SK-N-SH (cell line): ENCODE data around the gene PAN3. TPM values are rescaled to one million over a fixed set of nuclear protein-coding genes. Genes with fewer than 3 reads are reported as not detected.

Source experiments
- CTCF ChIA-PET: fragments of 300-600, 350-600 bp; formaldehyde crosslinking; extraction: SDS; loops from one replicate; lab custom pipeline; 2021; lab: Yijun Ruan, JAX
- POLR2A ChIA-PET: fragments of 350-600 bp; sonication (Branson Sonifier 250); formaldehyde crosslinking; extraction: SDS; loops from one replicate; lab custom pipeline; 2020; ENCODE audit warnings: antibody characterized with exemption, inconsistent platforms; lab: Yijun Ruan, JAX
- DNase-seq: peaks from one replicate; pipeline ENCODE4 v3.0.0; 2012
- H2AFZ ChIP-seq: fragments of 200-600 bp; sonication (generic); 2 replicates; pipeline ENCODE4 v1.8.1; 2016; ENCODE audit warnings: antibody characterized with exemption, mild to moderate bottlenecking, low read depth
- H3F3A ChIP-seq: fragments of 200-600 bp; sonication (generic); replicated peaks from 2 replicates; pipeline ENCODE3; 2016; ENCODE audit warnings: antibody characterized with exemption, mild to moderate bottlenecking; ENCODE audit not compliant: insufficient read depth
- H3K27ac ChIP-seq, 2 experiments: fragments of 200-500 bp in 1 of 2; fragments of 200-600 bp in 1 of 2; sonication (Bioruptor generic) in 1 of 2; sonication (generic), shearing (Covaris generic) in 1 of 2; 2 replicates each; pipeline versions ENCODE4 v1.5.1 to v1.6.1; 2014 to 2016; ENCODE audit warnings: low read depth in 2 of 2, inconsistent platforms in 1 of 2, low read length in 1 of 2, mild to moderate bottlenecking in 1 of 2, mixed read lengths in 1 of 2
- H3K27me3 ChIP-seq: fragments of 200-600 bp; sonication (generic), shearing (Covaris generic); 2 replicates; pipeline ENCODE4 v1.6.1; 2016; ENCODE audit warnings: mixed run types; ENCODE audit not compliant: insufficient read depth
- H3K36me3 ChIP-seq, 2 experiments: fragments of 200-500 bp in 1 of 2; fragments of 200-600 bp in 1 of 2; sonication (Bioruptor generic) in 1 of 2; sonication (generic) in 1 of 2; replicated peaks in 1 of 2; 2 replicates each; pipeline versions ENCODE3 to v1.5.1; 2014 to 2016; ENCODE audit warnings: low read length in 1 of 2, mild to moderate bottlenecking in 1 of 2; ENCODE audit not compliant: insufficient read depth in 2 of 2, control insufficient read depth in 1 of 2
- H3K4me1 ChIP-seq, 2 experiments: fragments of 200-500 bp in 1 of 2; fragments of 200-600 bp in 1 of 2; sonication (Bioruptor generic) in 1 of 2; sonication (generic), shearing (Covaris generic) in 1 of 2; 2 replicates each; pipeline versions ENCODE4 v1.5.1 to v1.6.1; 2014 to 2016; ENCODE audit warnings: low read depth in 1 of 2, low read length in 1 of 2, mixed run types in 1 of 2; ENCODE audit not compliant: insufficient read depth in 2 of 2, control insufficient read depth in 1 of 2
- H3K4me2 ChIP-seq: fragments of 200-600 bp; sonication (generic), shearing (Covaris generic); 2 replicates; pipeline ENCODE4 v1.6.1; 2017; ENCODE audit warnings: mixed run types
- H3K4me3 ChIP-seq, 2 experiments: fragments of 200-500 bp in 1 of 2; fragments of 200-600 bp in 1 of 2; sonication (Bioruptor generic) in 1 of 2; sonication (generic), shearing (Covaris generic) in 1 of 2; 2 replicates each; pipeline versions ENCODE4 v1.5.1 to v1.8.1; 2014 to 2016; ENCODE audit warnings: low read depth in 2 of 2, inconsistent platforms in 1 of 2, low read length in 1 of 2, mild to moderate bottlenecking in 1 of 2, mixed read lengths in 1 of 2, moderate library complexity in 1 of 2
- H3K79me2 ChIP-seq: fragments of 200-600 bp; sonication (generic); 2 replicates; pipeline ENCODE4 v1.8.1; 2017; ENCODE audit warnings: mild to moderate bottlenecking; ENCODE audit not compliant: insufficient read depth
- H3K9ac ChIP-seq: fragments of 200-600 bp; sonication (generic); 2 replicates; pipeline ENCODE4 v1.6.1; 2017; ENCODE audit warnings: mixed run types
- H3K9me2 ChIP-seq: fragments of 200-600 bp; sonication (generic); 2 replicates; pipeline ENCODE4 v1.6.1; 2017; ENCODE audit warnings: mixed run types
- H3K9me3 ChIP-seq: fragments of 200-600 bp; sonication (generic); 2 replicates; pipeline ENCODE4 v1.6.1; 2017; ENCODE audit warnings: mixed run types, mild to moderate bottlenecking, moderate library complexity
- H4K20me1 ChIP-seq: fragments of 200-600 bp; sonication (generic); 2 replicates; pipeline ENCODE4 v1.6.1; 2017; ENCODE audit warnings: mild to moderate bottlenecking, mixed run types; ENCODE audit not compliant: insufficient read depth
- CHD2 ChIP-seq: fragments of 150-350 bp; IDR thresholded peaks from 2 replicates; pipeline ENCODE4 v1.6.1; 2018; ENCODE audit warnings: low read length; ENCODE audit not compliant: partially characterized antibody
- ELF1 ChIP-seq: IDR thresholded peaks from 2 replicates; pipeline ENCODE4 v1.4.0; 2012
- FOXJ3 ChIP-seq: sonication (generic); formaldehyde crosslinking; IDR thresholded peaks from 2 replicates; pipeline ENCODE4 v1.5.1; 2020; ENCODE audit warnings: mild to moderate bottlenecking, missing genetic modification reagents
- JUND ChIP-seq: IDR thresholded peaks from 2 replicates; pipeline ENCODE4 v1.4.0; 2012
- NFIC ChIP-seq: IDR thresholded peaks from 2 replicates; pipeline ENCODE4 v1.4.0; 2012; ENCODE audit warnings: borderline replicate concordance
- POLR2AphosphoS5 ChIP-seq: IDR thresholded peaks from 2 replicates; pipeline ENCODE4 v1.6.1; 2012; ENCODE audit warnings: low read depth, low read length
- RAD21 ChIP-seq: IDR thresholded peaks from 2 replicates; pipeline ENCODE4 v1.6.1; 2012; ENCODE audit warnings: mild to moderate bottlenecking, low read length
- RXRA ChIP-seq: IDR thresholded peaks from 2 replicates; pipeline ENCODE4 v1.4.0; 2012; ENCODE audit warnings: low read depth, mild to moderate bottlenecking, borderline replicate concordance
- WGBS: methylation state at CpG from one replicate; pipeline ENCODE4 v1.1.6; 2017; ENCODE audit warnings: low lambda C conversion rate; 5-methylcytosine and 5-hydroxymethylcytosine counted together
- polyA plus RNA-seq, 3 experiments: library from polyadenylated mRNA; depleted of rRNA; stranded (reverse); fragments of >200 nt; gene quantifications; 2 replicates each; pipeline ENCODE4 v1.2.3, GENCODE V29; 2012
- TF ChIP-seq, protein P1 (sequence below): IDR thresholded peaks from 2 replicates; pipeline ENCODE4 v1.4.0; 2012; ENCODE audit warnings: low read depth
- TF ChIP-seq, protein P2 (sequence below): IDR thresholded peaks from 2 replicates; pipeline ENCODE4 v1.4.0; 2012; ENCODE audit warnings: low read depth, borderline replicate concordance
- TF ChIP-seq, protein P3 (sequence below): fragments of 150-350 bp; IDR thresholded peaks from 2 replicates; pipeline ENCODE4 v1.6.1; 2016; ENCODE audit warnings: mild to moderate bottlenecking, low read depth, low read length

PAN3 gene
- polyA plus RNA-seq, 1 of the 3 experiments (the other 2 are of a cell fraction) = 6.4 TPM

DNA sequence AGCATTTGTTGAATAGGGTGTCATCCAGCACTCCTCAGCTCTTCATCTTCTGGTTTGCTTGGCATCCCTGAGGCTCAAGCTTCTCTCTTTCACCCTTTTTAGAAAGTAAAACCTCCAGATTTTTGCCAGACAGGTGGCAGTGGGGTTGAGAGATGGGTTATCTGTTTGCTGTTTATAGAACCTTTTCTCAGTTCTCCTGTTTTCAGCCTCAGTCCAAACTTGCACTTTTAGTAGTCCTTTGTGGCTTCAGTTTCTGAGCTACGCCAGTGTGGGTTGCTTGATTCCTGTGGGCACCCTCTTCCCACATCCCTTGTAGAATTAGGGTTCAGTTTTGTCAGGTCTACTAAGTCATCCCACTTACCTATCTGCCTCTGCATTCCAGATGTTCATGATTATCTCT lies 147.9 kb downstream of the PAN3 start:
- H3K36me3 ChIP-seq = peaks cover 46 to 47% of the 10 kb centered on the region in 2 experiments
- 100% methylated on average over 1 of the region's 1 CpG for WGBS
- CTCF ChIA-PET = no interaction called here
- no peak overlapping the region for H3K27ac ChIP-seq
- H2AFZ ChIP-seq = no peak overlapping the region
- H4K20me1 ChIP-seq = no peaks in the 10 kb centered on the region
- TF ChIP-seq RXRA (no peak), RAD21 (no peak), POLR2AphosphoS5 (no peak), FOXJ3 (CRISPR knock-in tag) (no peak), NFIC (no peak), CHD2 (no peak), ELF1 (no peak), JUND (no peak)
- TF ChIP-seq, protein P1, sequence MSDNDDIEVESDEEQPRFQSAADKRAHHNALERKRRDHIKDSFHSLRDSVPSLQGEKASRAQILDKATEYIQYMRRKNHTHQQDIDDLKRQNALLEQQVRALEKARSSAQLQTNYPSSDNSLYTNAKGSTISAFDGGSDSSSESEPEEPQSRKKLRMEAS = no peak
- TF ChIP-seq, protein P2, sequence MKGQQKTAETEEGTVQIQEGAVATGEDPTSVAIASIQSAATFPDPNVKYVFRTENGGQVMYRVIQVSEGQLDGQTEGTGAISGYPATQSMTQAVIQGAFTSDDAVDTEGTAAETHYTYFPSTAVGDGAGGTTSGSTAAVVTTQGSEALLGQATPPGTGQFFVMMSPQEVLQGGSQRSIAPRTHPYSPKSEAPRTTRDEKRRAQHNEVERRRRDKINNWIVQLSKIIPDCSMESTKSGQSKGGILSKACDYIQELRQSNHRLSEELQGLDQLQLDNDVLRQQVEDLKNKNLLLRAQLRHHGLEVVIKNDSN = no peak
- H3F3A ChIP-seq = peaks cover 3% of the 10 kb centered on the region
- H3K27me3 ChIP-seq = no peaks in the 10 kb centered on the region
- no peak for DNase-seq
- H3K9ac ChIP-seq = no peak overlapping the region
- POLR2A ChIA-PET = no interaction called here
- no peaks in the 10 kb centered on the region for H3K9me3 ChIP-seq
- H3K4me3 ChIP-seq = no peak overlapping the region
- no peaks in the 10 kb centered on the region for H3K4me1 ChIP-seq
- no peaks in the 10 kb centered on the region for H3K9me2 ChIP-seq
- no peak overlapping the region for H3K4me2 ChIP-seq
- H3K79me2 ChIP-seq = no peaks in the 10 kb centered on the region

DNA sequence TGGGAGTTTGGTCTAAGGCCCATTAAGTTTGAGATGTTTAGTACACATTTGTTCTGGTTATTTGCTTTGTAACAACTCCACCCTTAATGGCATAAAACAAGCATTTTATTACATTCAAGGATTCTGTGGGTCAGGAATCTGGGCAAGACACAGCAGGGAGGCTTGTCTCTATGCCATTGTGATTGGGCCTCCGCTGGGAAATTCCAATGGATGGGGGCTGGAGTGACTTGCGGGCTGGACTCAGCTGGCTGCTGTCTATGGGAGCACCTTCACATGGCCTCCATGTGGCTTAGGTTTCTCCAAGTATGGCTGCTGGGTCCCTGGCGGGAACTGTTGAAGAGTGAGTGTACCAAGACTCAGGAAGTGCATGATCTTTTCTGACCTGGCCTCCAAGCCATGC lies 159.0 kb downstream of the PAN3 start:
- Histone ChIP-seq H3K9ac (no peak overlapping the region), H4K20me1 (no peaks in the 10 kb centered on the region), H3K9me2 (no peaks in the 10 kb centered on the region), H2AFZ (no peak overlapping the region), H3K79me2 (no peaks in the 10 kb centered on the region), H3K4me1 (no peaks in the 10 kb centered on the region), H3K9me3 (no peaks in the 10 kb centered on the region), H3F3A (no peaks in the 10 kb centered on the region), H3K4me2 (no peak overlapping the region), H3K4me3 (no peak overlapping the region), H3K27ac (no peak overlapping the region), H3K36me3 (peaks cover 29 to 31% of the 10 kb centered on the region in 2 experiments), H3K27me3 (no peaks in the 10 kb centered on the region)
- WGBS = 96% methylated on average over 3 of the region's 3 CpGs
- DNase-seq = no peak
- ChIA-PET CTCF (no interaction called here), POLR2A (no interaction called here)
- TF ChIP-seq, protein P3, sequence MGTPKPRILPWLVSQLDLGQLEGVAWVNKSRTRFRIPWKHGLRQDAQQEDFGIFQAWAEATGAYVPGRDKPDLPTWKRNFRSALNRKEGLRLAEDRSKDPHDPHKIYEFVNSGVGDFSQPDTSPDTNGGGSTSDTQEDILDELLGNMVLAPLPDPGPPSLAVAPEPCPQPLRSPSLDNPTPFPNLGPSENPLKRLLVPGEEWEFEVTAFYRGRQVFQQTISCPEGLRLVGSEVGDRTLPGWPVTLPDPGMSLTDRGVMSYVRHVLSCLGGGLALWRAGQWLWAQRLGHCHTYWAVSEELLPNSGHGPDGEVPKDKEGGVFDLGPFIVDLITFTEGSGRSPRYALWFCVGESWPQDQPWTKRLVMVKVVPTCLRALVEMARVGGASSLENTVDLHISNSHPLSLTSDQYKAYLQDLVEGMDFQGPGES = no peak
- no peak for TF ChIP-seq POLR2AphosphoS5
- TF ChIP-seq JUND = no peak
- no peak for TF ChIP-seq ELF1

DNA sequence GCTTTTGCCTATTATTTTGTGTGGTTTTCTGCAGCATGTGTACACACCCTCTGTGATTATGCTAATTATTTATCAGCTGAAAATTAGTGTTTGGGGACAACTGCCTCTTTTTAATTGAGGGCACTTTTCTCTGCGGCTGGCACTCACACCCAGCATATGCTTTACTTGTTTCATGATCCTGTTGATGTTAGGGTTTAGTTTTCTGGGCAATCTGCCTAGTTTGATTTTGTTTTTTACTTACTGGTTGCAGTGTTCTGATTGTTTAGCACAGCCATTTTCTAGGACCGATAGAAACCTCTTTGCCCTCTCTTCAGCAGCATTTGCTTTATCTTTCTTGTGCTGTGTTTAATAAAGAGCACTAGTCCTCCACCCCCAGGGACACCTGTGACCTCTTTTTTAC lies 161.6 kb downstream of the PAN3 start:
- H2AFZ ChIP-seq = no peak overlapping the region
- no peak overlapping the region for H3K4me2 ChIP-seq
- no peak for DNase-seq
- ChIA-PET POLR2A (no interaction called here), CTCF (no interaction called here)
- no peak overlapping the region for H3K27ac ChIP-seq
- H3K9ac ChIP-seq = no peak overlapping the region
- H3K9me3 ChIP-seq = no peaks in the 10 kb centered on the region
- H3K27me3 ChIP-seq = no peaks in the 10 kb centered on the region
- 89% methylated on average over 2 of the region's 2 CpGs for WGBS
- H3K79me2 ChIP-seq = no peaks in the 10 kb centered on the region
- H3K36me3 ChIP-seq = peaks cover 6% of the 10 kb centered on the region in 2 experiments
- H3K4me1 ChIP-seq = no peaks in the 10 kb centered on the region
- no peaks in the 10 kb centered on the region for H3F3A ChIP-seq
- H4K20me1 ChIP-seq = no peaks in the 10 kb centered on the region
- no peak overlapping the region for H3K4me3 ChIP-seq
- no peaks in the 10 kb centered on the region for H3K9me2 ChIP-seq
- TF ChIP-seq FOXJ3 (CRISPR knock-in tag) = no peak
